Measurements from ENCODE around the gene TMX1.
"Not testable (repeated sequence)": the region's sequence is repeated elsewhere in the genome, so short reads cannot be mapped to it uniquely, and the experiment has no call there.

Gene TMX1, protein sequence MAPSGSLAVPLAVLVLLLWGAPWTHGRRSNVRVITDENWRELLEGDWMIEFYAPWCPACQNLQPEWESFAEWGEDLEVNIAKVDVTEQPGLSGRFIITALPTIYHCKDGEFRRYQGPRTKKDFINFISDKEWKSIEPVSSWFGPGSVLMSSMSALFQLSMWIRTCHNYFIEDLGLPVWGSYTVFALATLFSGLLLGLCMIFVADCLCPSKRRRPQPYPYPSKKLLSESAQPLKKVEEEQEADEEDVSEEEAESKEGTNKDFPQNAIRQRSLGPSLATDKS

DNA sequence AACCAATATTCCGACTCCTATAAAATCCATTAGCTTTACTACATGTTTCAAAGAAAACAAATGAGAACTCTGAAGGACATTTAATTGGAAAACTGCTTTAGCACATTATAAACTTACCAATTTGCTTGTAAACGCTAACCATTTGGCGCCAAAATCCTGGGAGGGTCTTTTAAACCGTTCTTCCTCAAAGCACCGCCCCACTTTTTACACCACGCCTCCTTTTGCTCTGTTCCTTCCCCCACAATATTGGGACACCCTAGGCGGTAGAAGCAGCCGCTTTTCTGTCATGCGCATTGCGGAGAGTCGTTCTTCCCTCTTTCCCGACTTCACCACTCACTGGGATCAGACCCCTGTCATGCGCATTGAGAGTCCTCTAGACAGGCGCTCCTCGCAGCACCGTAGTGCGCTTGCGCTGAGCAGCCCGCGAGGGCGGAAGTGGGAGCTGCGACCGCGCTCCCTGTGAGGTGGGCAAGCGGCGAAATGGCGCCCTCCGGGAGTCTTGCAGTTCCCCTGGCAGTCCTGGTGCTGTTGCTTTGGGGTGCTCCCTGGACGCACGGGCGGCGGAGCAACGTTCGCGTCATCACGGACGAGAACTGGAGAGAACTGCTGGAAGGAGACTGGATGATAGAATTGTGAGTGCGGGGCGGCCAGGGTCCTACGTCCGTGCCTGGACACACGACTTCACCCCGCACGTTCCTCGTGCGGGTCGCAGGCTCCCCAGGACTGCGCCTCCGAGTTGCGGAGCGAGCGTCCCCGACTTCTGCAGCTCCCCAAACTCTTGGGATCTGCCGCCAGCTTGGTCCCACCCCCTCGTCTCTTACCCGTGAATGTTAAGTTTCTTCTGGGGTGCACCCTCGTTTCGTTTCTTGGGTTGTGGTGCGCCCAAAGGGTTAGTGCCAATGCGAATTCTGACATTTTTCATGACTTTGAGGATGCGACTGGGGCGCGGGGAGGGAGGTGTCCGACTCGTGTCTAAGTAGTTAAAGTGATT, at the start of gene TMX1:
Gene TMX1 (plus strand): TSS at position 435 of the 991 bp plus-strand sequence. CDS start 46 bp downstream, at position 481.
- peak; percentile 100 for DNase-seq (ENCODE audit: low read depth)

DNA sequence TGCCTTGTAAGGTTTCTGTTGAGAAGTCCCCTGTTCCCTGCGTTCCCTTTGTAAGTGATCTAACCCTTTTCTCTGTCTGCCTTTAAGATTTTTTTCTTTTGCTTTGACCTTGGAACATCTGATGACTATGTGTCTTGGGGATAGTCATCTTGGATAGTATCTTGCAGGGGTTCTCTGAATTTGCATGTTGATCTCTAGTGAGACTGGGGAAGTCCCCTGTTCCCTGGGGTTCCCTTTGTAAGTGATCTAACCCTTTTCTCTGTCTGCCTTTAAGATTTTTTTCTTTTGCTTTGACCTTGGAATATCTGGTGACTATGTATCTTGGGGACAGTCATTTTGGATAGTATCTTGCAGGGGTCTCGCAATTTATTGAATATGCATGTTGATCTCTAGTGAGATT, 38.2 kb upstream of the TMX1 start:
- no peak for DNase-seq (ENCODE audit: low read depth)

DNA sequence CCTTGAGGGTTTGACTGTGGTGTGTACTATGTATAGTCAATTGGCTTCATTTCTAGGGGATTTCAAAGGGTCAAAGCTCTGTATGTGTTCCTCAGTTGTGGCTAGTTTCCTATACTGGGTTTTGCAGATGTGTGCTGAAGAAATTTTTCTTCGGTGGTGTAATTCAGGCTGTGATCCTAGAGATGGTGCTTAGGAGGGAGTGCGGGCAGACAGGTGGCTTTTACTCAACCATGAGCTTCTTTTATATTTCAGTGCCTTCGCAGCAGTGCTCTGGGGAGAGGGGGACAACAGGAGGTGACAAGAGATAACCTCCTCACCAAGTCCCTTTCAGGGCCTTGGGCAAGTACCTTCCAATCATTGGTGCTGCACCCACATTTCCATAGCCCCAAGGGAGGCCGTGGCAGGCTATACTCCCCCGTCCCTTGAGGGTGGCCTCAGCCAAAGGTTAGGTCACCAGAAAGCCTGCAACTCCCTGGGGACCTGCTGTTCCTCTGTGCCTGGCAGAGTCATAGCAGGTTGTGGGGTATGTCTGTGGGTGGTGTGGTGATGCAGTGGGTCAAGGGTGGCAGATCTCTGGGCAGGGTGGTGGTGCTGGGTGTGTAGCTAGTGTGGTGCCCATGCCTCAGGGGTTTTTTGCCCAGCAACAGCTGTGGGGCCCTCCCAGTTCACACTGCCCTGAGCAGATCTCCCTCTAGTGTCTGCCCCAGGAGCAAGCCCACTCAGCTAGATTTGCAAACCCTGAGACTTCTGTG, 37.0 kb upstream of the TMX1 start:
- no peak for DNase-seq (ENCODE audit: low read depth)

DNA sequence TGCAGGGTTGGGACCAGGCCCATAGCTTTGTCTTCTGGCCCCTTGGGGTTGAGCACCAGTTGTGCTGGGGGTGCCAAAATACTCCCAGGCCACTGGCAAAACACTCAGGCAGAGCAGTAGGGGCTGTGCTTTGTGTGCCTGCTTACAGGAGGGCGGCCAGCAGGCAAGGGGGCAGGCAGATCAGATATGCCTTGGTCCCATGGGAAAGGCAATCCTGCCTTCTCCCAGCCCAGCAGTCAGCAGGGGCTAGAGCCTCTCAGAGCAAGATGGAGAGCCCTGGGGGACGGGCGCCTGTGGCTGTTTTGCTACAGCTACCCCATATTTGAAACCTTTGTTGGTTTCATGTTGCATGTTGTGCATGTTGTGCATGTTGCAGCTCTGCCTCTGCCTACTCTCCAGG, 36.2 kb upstream of the TMX1 start:
- DNase-seq (ENCODE audit: low read depth): no peak

DNA sequence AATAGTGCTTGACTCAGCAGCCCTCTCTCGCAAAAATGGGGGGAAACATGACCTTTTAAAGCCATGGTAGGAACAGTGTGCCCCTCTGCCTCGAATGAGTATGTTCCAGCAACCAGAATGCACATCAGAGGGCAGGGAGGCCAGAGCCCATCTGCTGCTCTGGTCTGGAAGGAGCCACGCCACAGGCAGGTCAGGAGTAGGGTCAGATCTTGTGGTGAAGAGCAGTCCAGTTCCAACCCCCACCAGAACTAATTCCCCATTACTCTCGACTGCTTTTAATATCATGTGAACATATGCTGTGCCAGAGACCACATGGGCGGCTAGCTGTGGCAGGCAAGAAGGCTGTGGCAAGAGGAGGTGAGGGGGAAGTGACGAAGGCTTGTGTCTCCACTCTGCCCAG, 34.6 kb upstream of the TMX1 start:
- DNase-seq (ENCODE audit: low read depth): no peak

DNA sequence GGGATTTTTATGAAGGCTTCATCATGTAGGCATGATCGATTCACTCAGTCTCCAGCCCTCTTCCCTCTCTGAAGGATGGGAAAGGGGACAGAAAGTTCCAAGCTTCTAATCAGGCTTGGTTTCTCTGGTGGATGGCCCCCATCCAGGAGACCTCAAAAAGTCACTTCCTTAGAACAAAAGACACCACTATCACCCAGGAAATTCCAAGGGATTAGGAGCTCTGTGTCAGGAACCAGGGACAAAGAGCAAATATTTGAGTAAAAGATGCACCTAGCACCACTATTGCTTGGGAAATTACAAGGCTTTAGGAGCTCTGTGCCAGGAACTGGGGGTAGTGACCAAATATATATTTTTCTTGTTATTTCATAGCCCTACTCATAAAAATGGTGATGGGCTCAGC, 33.6 kb upstream of the TMX1 start:
- no peak for DNase-seq (ENCODE audit: low read depth)

DNA sequence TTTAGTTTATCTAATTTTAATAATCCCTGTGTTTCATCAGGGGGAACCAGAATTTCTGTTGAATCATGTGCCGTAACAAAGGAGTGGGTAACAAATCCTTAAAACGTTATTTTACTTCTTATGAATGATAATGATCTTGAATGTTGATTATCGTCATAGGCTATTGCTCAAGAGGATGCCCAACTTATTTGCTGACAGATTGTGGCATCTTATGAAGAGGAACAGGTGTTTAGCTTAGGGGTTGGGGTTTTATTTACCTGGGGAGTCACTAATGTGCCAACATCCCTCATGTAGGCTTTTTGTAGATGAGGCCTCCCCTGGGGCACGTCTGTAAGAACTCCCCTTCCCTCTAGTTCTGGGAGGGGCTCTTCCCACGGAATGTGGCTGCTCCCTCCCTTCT, 32.4 kb upstream of the TMX1 start:
- DNase-seq (ENCODE audit: low read depth): no peak

DNA sequence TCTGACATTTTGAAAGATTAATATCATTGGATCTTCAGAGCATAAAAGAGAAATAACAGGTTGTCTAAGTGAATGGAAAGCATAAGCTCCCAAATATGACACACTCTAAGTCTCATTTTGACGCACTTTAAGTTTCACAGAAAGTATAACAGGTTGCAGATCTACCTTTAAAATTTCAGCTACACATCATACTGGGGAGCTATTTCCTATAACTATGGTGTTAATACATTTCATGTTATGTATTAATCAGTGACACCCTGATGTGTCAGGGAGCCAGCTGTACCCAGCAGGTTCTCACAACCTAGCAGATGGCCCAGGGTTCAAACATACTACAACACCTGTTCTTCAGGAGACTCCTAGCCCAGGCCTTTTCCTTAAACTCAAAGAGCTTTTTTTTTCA, 31.1 kb upstream of the TMX1 start:
- DNase-seq (ENCODE audit: low read depth): no peak

DNA sequence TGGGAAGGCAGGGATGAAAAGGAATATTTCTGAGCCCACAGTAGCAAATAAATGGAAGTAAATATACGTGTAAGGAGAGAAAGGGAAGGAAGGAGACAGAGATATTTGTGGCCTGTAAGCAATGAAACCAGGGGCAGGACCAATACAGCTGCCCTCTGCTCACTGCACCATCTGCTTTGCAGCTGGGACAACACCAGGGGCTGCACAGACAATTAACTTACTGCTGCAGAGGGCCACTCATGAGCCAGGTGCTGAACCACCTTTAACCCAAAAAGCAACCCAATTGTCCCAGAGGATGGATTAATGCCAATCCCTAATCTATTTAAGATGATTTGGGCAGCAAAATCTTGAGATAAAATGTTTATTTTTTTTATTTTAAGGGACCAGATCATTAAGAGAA, 30.6 kb upstream of the TMX1 start:
- DNase-seq (ENCODE audit: low read depth): no peak

DNA sequence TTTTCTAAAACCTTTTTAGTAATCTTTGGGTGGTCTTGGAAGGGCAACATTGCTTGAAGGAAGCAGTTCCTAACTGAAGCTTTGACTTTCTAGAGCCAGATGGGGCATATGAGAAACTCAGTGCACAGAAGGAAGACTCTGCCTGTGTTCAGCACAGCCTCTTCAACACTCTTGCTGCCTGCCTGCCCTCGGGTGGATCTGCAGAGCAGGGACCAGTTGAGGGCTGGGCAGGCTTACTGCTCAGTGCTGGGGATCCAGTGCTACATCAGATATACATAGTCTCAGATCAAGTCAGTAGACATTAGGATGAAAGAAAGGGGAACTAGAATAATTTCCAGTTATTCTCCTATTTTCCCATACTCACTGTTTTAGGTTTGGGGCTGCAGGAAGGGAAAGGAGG, 29.5 kb upstream of the TMX1 start:
- no peak for DNase-seq (ENCODE audit: low read depth)

DNA sequence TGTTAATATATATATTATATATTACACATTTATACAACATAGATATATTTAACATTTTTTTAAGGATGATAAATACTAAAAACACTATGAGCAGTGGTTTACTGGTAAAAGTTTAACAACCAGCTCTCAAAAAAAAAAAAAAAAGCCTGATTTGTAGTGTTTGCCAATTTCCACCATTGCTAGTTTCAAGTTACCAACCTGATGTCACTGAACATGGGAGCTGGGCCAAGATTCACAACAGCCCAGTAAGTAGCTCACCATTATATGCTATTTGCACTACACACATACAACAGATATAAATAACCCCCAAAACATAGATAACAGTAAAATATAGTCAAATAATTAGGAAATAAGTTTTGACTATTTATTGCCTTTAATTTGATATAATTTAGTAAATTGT, 28.9 kb upstream of the TMX1 start:
- DNase-seq (ENCODE audit: low read depth): no peak

DNA sequence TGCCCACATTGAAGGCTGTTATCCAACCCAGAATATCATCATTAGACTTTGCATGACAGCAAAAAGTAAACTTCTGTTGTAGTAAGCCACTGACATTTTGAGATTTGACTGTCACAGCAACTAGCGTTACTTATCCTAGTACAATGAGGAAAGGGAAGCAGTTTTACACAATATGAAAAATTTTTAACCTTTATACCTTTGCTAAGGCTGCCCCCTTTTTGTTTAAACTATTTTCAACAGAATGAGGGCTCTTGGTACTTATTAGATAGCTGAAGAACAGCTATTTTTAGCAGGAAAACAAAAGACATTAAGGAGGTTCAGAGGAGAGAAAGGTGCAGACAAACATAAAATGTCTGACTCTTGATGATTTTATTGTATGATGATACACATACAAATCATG, 23.4 kb upstream of the TMX1 start:
- DNase-seq (ENCODE audit: low read depth): no peak

DNA sequence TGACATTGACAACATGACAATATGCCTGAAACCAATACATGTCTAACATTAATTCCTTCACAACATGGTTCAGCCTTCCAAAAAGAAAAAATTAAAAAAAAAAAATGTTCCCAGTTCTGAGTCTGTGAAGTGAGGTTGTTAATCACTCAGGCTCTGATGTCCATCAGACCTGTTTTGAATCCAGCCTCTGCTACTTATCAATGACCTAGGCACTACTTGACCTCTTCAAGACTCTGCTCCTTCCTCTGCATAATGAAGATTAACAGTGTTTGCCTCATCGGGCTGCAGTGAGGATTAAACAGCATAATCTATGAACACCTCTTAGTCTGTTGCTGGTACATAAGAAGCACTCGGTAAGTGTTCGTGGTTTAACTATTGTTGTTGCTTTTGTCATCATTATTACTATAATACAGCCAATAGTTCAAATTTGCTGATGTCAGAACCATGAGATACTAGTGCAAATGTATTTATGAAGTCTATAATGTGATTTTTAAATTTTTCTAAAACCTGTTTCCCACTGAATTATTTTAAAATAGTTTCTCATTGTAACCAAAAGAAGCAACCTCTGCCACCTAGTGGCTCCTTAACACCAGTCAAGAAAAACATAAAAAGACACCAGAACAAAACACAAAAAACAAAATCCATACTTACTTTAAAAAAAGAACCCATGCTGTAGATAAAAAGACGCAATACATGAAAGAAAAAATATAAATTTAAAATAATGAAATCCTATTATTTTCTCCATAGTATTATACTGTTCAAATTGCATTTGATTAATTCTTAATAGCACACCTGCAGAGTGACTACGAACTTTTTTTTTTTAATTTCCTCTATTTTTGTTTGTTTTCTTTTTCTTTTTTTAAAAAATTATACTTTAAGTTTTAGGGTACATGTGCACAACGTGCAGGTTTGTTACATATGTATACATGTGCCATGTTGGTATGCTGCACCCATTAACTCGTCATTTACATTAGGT, 20.3 kb upstream of the TMX1 start:
- peak; percentile 46 for DNase-seq (ENCODE audit: low read depth)

DNA sequence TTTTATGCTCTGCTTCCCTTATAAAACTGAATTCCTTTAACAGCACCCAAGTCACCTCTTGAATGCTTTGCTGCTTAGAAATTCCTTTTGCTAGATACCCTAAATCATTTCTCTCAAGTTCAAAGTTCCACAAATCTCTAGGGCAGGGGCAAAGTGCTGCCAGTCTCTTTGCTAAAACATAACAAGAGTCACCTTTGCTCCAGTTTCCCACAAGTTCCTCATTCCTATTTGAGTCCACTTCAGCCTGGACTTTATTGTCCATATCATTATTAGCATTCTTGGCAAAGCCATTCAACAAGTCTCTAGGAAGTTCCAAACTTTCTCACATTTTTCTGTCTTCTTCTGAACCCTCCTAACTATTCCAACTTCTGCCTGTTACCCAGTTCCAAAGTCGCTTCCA, 16.6 kb upstream of the TMX1 start:
- not testable (repeated sequence) for DNase-seq (ENCODE audit: low read depth)

DNA sequence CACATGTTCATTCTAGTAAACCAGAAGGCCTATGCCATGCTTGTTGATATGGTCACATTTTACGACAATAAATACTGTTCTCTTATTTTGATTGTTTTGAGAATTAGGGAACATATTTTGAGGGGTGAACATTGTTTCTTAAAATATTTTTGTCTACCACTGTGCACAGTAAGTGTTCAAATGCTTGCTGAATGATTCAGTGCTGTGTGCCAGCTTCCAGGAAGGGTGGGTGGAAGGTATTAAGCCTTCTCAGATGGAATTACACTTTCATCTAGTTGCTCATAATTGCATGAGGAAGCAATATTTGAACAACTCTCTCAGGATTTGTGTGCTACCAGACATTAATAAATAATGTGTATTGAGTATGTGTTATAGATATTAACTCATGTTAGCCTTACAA, 15.5 kb upstream of the TMX1 start:
- no peak for DNase-seq (ENCODE audit: low read depth)

DNA sequence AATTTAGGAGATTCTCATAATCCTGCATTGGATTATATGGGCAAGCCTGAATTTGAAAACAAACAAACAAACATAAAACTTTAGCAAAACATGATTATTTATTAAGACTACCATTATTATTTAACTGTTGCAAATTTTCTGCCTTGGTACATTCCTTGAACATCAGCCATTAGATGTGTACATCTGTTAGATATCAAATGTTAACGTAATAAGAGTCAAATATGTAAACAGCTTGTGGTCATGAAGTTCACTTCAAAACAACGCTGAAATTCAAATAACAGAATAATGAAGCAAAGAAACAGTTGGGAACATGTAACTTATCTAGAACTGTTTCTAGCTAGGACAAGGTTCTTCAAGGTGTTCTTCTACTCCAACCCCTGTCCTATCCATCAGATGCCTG, 14.3 kb upstream of the TMX1 start:
- DNase-seq (ENCODE audit: low read depth): no peak

DNA sequence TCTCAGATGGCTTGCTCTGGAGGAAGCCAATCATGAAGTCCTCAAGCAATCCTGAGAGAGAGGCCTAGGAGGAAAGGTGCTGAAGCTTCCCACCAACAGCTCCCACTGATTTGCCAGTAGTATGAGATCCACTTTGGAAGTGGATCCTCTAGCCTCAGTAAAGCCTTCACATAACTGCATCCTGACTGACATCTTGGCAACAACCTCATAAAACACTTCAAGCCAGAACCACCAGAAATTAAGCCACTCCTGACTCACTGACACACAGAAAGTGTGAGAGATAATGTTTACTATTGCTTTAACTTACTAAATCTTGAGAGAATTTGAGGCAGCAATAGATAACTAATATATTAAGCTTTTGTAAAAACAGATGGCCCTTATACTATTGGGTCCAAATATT, 11.7 kb upstream of the TMX1 start:
- DNase-seq (ENCODE audit: low read depth): no peak

DNA sequence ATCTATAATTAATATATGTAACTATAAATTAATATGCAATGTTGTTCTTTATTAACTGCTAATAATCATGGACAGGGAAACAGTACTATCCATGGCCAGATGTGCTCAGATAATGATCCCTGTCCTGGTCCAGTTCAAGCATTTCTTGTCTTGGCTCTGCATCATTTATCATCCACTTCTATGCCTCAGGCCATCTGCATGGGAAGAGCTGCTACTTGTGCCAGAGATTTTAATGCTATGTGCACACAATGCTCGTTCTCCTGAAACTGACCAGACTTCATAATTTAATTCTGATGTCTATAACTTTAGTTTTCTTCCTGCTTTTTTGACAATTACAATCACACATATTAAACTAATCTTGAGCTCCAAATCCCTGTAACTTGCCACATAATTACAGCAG, 11.2 kb upstream of the TMX1 start:
- DNase-seq (ENCODE audit: low read depth): no peak

DNA sequence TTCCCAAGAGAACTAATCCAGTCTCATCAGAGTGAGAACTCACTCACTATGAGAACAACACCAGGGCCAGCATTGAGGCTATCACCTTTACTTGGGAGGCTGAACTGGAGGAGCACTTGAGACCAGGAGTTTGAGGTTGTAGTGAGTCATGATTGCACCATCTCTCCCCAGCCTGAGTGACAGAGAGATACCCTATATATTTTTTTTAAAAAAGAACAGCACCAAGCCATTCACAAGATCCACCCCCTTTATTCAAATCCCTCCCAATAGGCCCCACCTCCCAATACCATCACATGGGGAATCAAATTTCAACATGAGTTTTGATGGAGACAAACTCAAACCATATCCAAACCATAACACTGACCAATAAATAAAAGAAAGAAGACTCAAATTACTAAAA, 3.7 kb upstream of the TMX1 start:
- peak; percentile 40 for DNase-seq (ENCODE audit: low read depth)

DNA sequence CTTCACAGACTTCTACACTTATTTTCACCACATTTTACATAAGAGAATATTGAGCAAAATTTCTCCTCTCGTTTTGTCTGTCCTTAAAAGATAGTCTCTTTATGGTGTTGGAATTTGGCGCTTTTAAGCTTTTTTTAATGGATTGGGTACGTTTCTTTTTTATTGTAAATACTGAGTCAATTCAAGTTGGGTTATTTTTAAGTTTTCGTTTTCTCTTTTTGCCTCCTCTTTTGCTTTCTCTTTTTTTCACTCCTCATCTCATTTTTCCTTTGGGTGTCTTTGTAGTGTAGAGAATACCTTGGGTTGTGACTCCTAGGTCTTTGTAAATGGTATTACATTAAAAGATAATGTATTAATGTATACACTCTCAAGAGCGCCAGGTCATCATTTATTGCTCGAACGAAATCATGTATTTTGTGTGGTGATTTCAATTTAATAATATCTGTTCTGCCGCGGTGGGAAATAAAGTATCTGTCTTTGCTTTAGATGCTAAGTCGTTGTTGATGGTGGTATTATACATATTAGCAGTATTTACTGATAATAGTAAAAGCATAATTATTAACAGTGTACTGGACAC, 845 bp downstream of the TMX1 start:
- peak; percentile 10 for DNase-seq (ENCODE audit: low read depth)
